Smooth muscle cell (in vitro differentiated cells): ENCODE measurements around the gene TDRD9. TPM values are rescaled to one million over a fixed set of nuclear protein-coding genes. Genes with fewer than 3 reads are reported as not detected.

Experiments used
- DNase-seq: peaks from one replicate; lab custom pipeline; 2025; ENCODE audit not compliant: unreplicated experiment; lab: John Stamatoyannopoulos, UW
- H2AFZ ChIP-seq: fragments of 200-600 bp; sonication (generic); 2 replicates; pipeline ENCODE4 v1.6.0; 2016; ENCODE audit warnings: antibody characterized with exemption, low read depth, mild to moderate bottlenecking
- H3F3A ChIP-seq: fragments of 200-600 bp; sonication (generic); 2 replicates; pipeline ENCODE4 v1.6.0; 2017; ENCODE audit warnings: antibody characterized with exemption, low read depth
- H3K27ac ChIP-seq: fragments of 200-600 bp; sonication (generic); 2 replicates; pipeline ENCODE4 v1.5.1; 2016; ENCODE audit warnings: low read depth, mild to moderate bottlenecking
- H3K27me3 ChIP-seq: fragments of 200-600 bp; sonication (generic); 2 replicates; pipeline ENCODE4 v1.6.1; 2016; ENCODE audit warnings: low read depth, mild to moderate bottlenecking
- H3K36me3 ChIP-seq: fragments of 200-600 bp; sonication (generic); 2 replicates; pipeline ENCODE4 v1.5.1; 2016; ENCODE audit warnings: low read depth
- H3K4me1 ChIP-seq: fragments of 200-600 bp; sonication (generic); 2 replicates; pipeline ENCODE4 v1.5.1; 2016; ENCODE audit warnings: low read depth
- H3K4me2 ChIP-seq: fragments of 200-600 bp; sonication (generic); 2 replicates; pipeline ENCODE4 v1.6.0; 2016; ENCODE audit warnings: mild to moderate bottlenecking
- H3K4me3 ChIP-seq: fragments of 200-600 bp; sonication (generic); 2 replicates; pipeline ENCODE4 v1.5.1; 2016; ENCODE audit warnings: mild to moderate bottlenecking
- H3K79me2 ChIP-seq: fragments of 200-600 bp; sonication (generic); 2 replicates; pipeline ENCODE4 v1.6.0; 2016; ENCODE audit warnings: low read depth, mild to moderate bottlenecking
- H3K9ac ChIP-seq: fragments of 200-600 bp; sonication (generic); 2 replicates; pipeline ENCODE4 v1.6.0; 2016; ENCODE audit warnings: low read depth
- H3K9me3 ChIP-seq: fragments of 200-600 bp; sonication (generic); replicated peaks from 2 replicates; pipeline ENCODE4 v1.5.1; 2016; ENCODE audit warnings: low read depth
- H4K20me1 ChIP-seq: fragments of 200-600 bp; sonication (generic); 2 replicates; pipeline ENCODE4 v1.6.0; 2016; ENCODE audit warnings: low read depth
- CTCF ChIP-seq: fragments of 200-600 bp; sonication (generic); IDR thresholded peaks from 2 replicates; pipeline ENCODE4 v1.5.1; 2017; ENCODE audit warnings: borderline replicate concordance, mild to moderate bottlenecking, antibody characterized with exemption; ENCODE audit not compliant: insufficient read depth, poor library complexity, severe bottlenecking
- WGBS: methylation state at CpG from one replicate; pipeline ENCODE4 v1.1.7; 2016; ENCODE audit warnings: low lambda C conversion rate; 5-methylcytosine and 5-hydroxymethylcytosine counted together
- polyA plus RNA-seq: library from polyadenylated mRNA; unstranded; fragments of >200 nt; fragmentation: Nextera tagmentation; extraction: Ambion mirVana; gene quantifications from 2 replicates; pipeline ENCODE4 v1.2.1, GENCODE V29; 2016
- total RNA-seq: library from RNA; depleted of rRNA; stranded (reverse); fragments of >200 nt; gene quantifications from 2 replicates; pipeline ENCODE4 v1.2.3, GENCODE V29; 2014

TDRD9 gene
- total and polyA plus RNA-seq, 2 experiments from 2014 or later = 1.0 TPM; not detected in 1

DNA sequence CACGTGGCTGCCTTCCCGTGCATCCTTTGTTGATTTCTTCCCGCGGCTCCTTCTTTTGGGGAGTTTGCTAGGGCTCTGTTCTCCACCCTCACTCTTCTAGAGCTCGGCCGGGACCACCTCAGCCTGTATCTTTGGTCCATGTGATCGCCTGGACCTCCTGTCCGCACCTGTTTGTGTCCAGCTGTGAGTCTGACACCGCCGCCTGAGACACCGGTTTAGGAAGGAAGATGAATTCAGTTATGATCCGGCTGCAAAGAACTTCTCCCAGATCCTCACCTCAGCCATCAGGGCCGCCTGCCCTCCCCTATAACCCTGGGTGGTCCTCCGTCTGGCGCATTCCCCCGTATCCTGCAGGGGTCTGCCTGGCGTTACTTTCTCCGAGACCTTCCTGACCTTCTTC lies 690 bp upstream of the TDRD9 start:
- no peak for TF ChIP-seq CTCF
- Histone ChIP-seq H3K36me3 (no peaks in the 10 kb centered on the region), H2AFZ (no peak overlapping the region), H3K9ac (no peak overlapping the region), H3K4me2 (no peak overlapping the region), H3K9me3 (no peaks in the 10 kb centered on the region), H3K4me3 (no peak overlapping the region), H4K20me1 (no peaks in the 10 kb centered on the region), H3K27me3 (no peaks in the 10 kb centered on the region), H3K27ac (no peak overlapping the region), H3K79me2 (no peaks in the 10 kb centered on the region), H3F3A (peaks cover 3% of the 10 kb centered on the region), H3K4me1 (no peaks in the 10 kb centered on the region)
- DNase-seq = no peak
- 91% methylated on average over 18 of the region's 18 CpGs for WGBS

DNA sequence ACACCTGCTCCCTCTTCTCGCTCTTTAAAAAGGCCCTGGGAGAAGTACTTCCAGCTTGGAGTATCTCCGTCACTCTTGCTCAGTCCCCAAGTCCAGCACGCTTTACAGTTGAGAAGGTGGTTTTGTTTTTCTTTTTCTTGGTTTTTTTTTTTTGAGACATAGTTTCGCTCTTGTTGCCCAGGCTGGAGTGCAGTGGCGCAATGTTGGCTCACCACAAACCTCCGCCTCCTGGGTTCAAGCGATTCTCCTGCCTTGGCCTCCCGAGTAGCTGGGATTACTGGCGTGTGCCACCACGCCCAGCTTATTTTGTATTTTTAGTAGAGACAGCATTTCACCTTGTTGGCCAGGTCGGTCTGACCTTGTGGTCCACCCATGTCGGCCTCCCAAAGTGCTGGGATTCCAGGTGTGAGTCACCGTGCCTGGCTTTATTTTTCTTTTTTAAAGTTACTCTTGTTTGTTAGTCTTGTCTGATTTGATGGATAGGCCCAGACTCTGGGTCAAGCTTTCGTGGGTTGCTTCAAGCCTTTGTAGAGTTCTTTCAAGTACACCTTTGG lies 1.9 kb downstream of the TDRD9 start:
- no peaks in the 10 kb centered on the region for H3K79me2 ChIP-seq
- no peaks in the 10 kb centered on the region for H3K9me3 ChIP-seq
- DNase-seq = no peak
- H3K9ac ChIP-seq = no peak overlapping the region
- no peaks in the 10 kb centered on the region for H3K36me3 ChIP-seq
- H4K20me1 ChIP-seq = no peaks in the 10 kb centered on the region
- no peaks in the 10 kb centered on the region for H3K27me3 ChIP-seq
- TF ChIP-seq CTCF = no peak
- no peak overlapping the region for H3K27ac ChIP-seq
- no peaks in the 10 kb centered on the region for H3K4me1 ChIP-seq
- no peak overlapping the region for H2AFZ ChIP-seq
- no peaks in the 10 kb centered on the region for H3F3A ChIP-seq
- H3K4me3 ChIP-seq = no peak overlapping the region
- no peak overlapping the region for H3K4me2 ChIP-seq
- 90% methylated on average over 14 of the region's 14 CpGs for WGBS

GRCh38 chr14:103931422-103931821 lies 3.2 kb downstream of the TDRD9 start:
- H3K4me2 ChIP-seq = no peak overlapping the region
- H3K27ac ChIP-seq = no peak overlapping the region
- no peaks in the 10 kb centered on the region for H4K20me1 ChIP-seq
- H3K36me3 ChIP-seq = no peaks in the 10 kb centered on the region
- no peak overlapping the region for H3K9ac ChIP-seq
- WGBS = 91% methylated on average over 3 of the region's 3 CpGs
- H3F3A ChIP-seq = no peaks in the 10 kb centered on the region
- H3K9me3 ChIP-seq = no peaks in the 10 kb centered on the region
- DNase-seq = no peak
- no peak overlapping the region for H2AFZ ChIP-seq
- no peaks in the 10 kb centered on the region for H3K79me2 ChIP-seq
- H3K27me3 ChIP-seq = no peaks in the 10 kb centered on the region
- no peak overlapping the region for H3K4me3 ChIP-seq
- TF ChIP-seq CTCF = no peak
- no peaks in the 10 kb centered on the region for H3K4me1 ChIP-seq

- no peak overlapping the region for H3K4me3 ChIP-seq
- WGBS = 82% methylated on average over 11 of the region's 11 CpGs
- H3K36me3 ChIP-seq = no peaks in the 10 kb centered on the region
- no peaks in the 10 kb centered on the region for H4K20me1 ChIP-seq
- no peak overlapping the region for H3K4me2 ChIP-seq
- no peak overlapping the region for H3K27ac ChIP-seq
- H3K9ac ChIP-seq = no peak overlapping the region
- no peaks in the 10 kb centered on the region for H3F3A ChIP-seq
- no peaks in the 10 kb centered on the region for H3K9me3 ChIP-seq
- TF ChIP-seq CTCF = no peak
- no peak overlapping the region for H2AFZ ChIP-seq
- H3K27me3 ChIP-seq = no peaks in the 10 kb centered on the region
- no peak for DNase-seq
- H3K79me2 ChIP-seq = no peaks in the 10 kb centered on the region
- H3K4me1 ChIP-seq = no peaks in the 10 kb centered on the region
Measured at GRCh38 chr14:103932791-103933490, 4.7 kb downstream of the TDRD9 start.
